Mesothelial cell of epicardium (in vitro differentiated cells): ENCODE results near the gene CDRT4. TPM values are rescaled to one million over a fixed set of nuclear protein-coding genes. Genes with fewer than 3 reads are reported as not detected.
A peak's percentile ranks its signal among the peaks of the same experiment; 100 is the strongest.

ENCODE experiments used
- DNase-seq, 2 experiments: peaks; one replicate each; pipeline ENCODE4 v3.0.0; 2021; ENCODE audit warnings: low spot score in 2 of 2; ENCODE audit not compliant: unreplicated experiment in 2 of 2
- H3K27ac Mint-ChIP-seq: 2 replicates; pipeline ENCODE4 v1.8.0; 2021; ENCODE audit warnings: mixed read lengths
- H3K27me3 Mint-ChIP-seq: 2 replicates; pipeline ENCODE4 v1.8.0; 2021; ENCODE audit warnings: low read depth, mixed read lengths
- H3K36me3 Mint-ChIP-seq: 2 replicates; pipeline ENCODE4 v1.8.0; 2021; ENCODE audit warnings: mixed read lengths
- H3K4me1 Mint-ChIP-seq: 2 replicates; pipeline ENCODE4 v1.8.0; 2021; ENCODE audit warnings: mixed read lengths
- H3K4me3 Mint-ChIP-seq: 2 replicates; pipeline ENCODE4 v1.8.0; 2021; ENCODE audit warnings: mild to moderate bottlenecking, moderate library complexity, mixed read lengths
- H3K9me3 Mint-ChIP-seq: 2 replicates; pipeline ENCODE4 v1.8.0; 2021; ENCODE audit warnings: mixed read lengths
- CTCF ChIP-seq: fragments of 200-600 bp; sonication (generic); IDR thresholded peaks from one replicate; pipeline ENCODE4 v1.5.0; 2021; ENCODE audit warnings: antibody characterized with exemption; ENCODE audit not compliant: unreplicated experiment
- total RNA-seq: library from RNA; stranded (reverse); gene quantifications from 3 replicates; pipeline ENCODE4 v1.2.1, GENCODE V29; 2021

Gene CDRT4
- total RNA-seq, 1 donor from 2014 or later, result 39.7 TPM

GRCh38 chr17:15412606-15413005, 54.8 kb downstream of the CDRT4 start:
- Mint-ChIP-seq H3K27ac (no peak overlapping the region), H3K4me3 (no peak overlapping the region), H3K4me1 (peaks cover 5% of the 10 kb centered on the region), H3K27me3 (no peaks in the 10 kb centered on the region), H3K9me3 (peaks cover 4% of the 10 kb centered on the region), H3K36me3 (no peaks in the 10 kb centered on the region)
- no peak for TF ChIP-seq CTCF
- DNase-seq, result no peak

- H3K27ac Mint-ChIP-seq, result no peak overlapping the region
- no peak for TF ChIP-seq CTCF
- no peaks in the 10 kb centered on the region for H3K27me3 Mint-ChIP-seq
- no peaks in the 10 kb centered on the region for H3K9me3 Mint-ChIP-seq
- DNase-seq, result no peak
- peaks cover 5% of the 10 kb centered on the region for H3K4me1 Mint-ChIP-seq
- no peaks in the 10 kb centered on the region for H3K36me3 Mint-ChIP-seq
- H3K4me3 Mint-ChIP-seq, result no peak overlapping the region
Observed at GRCh38 chr17:15411384-15412198, 55.8 kb downstream of the CDRT4 start.

DNA sequence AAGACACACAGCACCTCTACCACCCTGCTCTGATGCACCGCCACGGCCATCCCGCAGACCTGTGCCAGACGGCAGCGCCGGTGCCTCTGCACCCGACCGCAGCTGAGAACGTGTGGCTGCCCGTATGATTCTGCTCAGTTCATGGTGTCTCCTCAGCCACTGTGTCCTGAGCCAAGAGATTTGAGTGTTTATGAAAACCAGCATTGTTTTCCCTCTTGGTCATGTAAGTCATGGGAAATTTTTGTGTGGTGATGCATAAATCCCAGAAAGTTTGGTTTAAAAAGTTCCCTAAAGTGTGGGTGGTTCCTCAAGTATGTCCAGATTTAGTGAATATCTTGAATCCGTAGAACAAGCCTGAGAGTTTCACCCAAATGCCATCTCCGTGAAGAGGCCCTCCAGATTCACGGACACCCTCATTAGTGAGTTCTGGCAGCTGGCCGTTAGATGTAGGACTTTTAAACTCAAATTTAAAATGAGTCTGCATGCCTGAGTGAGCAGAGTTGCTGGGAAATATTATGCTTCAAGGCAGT, 57.6 kb downstream of the CDRT4 start:
- no peaks in the 10 kb centered on the region for H3K36me3 Mint-ChIP-seq
- no peak for TF ChIP-seq CTCF
- no peaks in the 10 kb centered on the region for H3K9me3 Mint-ChIP-seq
- peaks cover 6% of the 10 kb centered on the region for H3K4me1 Mint-ChIP-seq
- no peak overlapping the region for H3K4me3 Mint-ChIP-seq
- no peak for DNase-seq
- H3K27me3 Mint-ChIP-seq, result no peaks in the 10 kb centered on the region
- H3K27ac Mint-ChIP-seq, result peak overlapping the region; percentile 79

GRCh38 chr17:15408803-15409202, 58.6 kb downstream of the CDRT4 start:
- Mint-ChIP-seq H3K27ac (no peak overlapping the region), H3K4me1 (peaks cover 15% of the 10 kb centered on the region), H3K4me3 (no peak overlapping the region), H3K36me3 (no peaks in the 10 kb centered on the region), H3K9me3 (no peaks in the 10 kb centered on the region), H3K27me3 (no peaks in the 10 kb centered on the region)
- TF ChIP-seq CTCF, result no peak
- no peak for DNase-seq

GRCh38 chr17:15406081-15406480, 61.3 kb downstream of the CDRT4 start:
- H3K36me3 Mint-ChIP-seq, result no peaks in the 10 kb centered on the region
- no peak for DNase-seq
- H3K4me3 Mint-ChIP-seq, result no peak overlapping the region

More at GRCh38 chr17:15406081-15406480, 61.3 kb downstream of the CDRT4 start:
- H3K9me3 Mint-ChIP-seq, result no peaks in the 10 kb centered on the region
- no peaks in the 10 kb centered on the region for H3K27me3 Mint-ChIP-seq
- peaks cover 17% of the 10 kb centered on the region for H3K4me1 Mint-ChIP-seq
- H3K27ac Mint-ChIP-seq, result no peak overlapping the region
- no peak for TF ChIP-seq CTCF
